ENCODE results near the gene ATP8A2. TPM values are rescaled to one million over a fixed set of nuclear protein-coding genes. Genes with fewer than 3 reads are reported as not detected.

ATP8A2 gene
- total RNA-seq, 4 donors from 2014 or later = 0.20 to 1.1 (median 0.59) TPM

DNA sequence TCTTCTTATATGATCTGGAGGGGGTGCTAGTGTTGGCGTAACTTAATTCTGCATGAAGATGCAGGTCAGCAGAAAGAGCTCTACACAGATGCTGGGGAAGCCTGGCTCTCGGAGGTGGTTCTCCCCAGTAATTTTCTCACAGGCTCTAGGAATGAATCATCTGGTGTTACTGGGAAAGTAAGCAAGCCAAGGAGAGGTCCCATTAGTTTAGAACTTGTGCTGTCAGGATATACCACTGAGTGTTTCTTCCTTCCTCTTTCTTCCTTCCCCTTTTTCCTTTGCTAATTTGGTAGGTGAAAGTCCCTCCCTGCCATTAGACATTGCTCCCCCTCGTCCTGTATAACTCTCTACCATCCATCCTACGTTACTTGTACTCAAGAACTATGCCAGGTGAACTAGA lies 68.3 kb downstream of the ATP8A2 start:
- Histone ChIP-seq H3K27me3 (no peaks in the 10 kb centered on the region), H3K4me3 (no peak overlapping the region), H3K27ac (no peak overlapping the region), H3K9me3 (no peaks in the 10 kb centered on the region), H3K36me3 (no peaks in the 10 kb centered on the region), H3K4me1 (no peaks in the 10 kb centered on the region)
- DNase-seq = no peak
- TF ChIP-seq POLR2AphosphoS5 (IDR thresholded peaks at IDR 0.05) = no peak
- TF ChIP-seq POLR2A (IDR thresholded peaks at IDR 0.05) = no peak
- no peak for TF ChIP-seq EP300 (IDR thresholded peaks at IDR 0.05; ENCODE audit: low read depth)
- TF ChIP-seq, protein P1, sequence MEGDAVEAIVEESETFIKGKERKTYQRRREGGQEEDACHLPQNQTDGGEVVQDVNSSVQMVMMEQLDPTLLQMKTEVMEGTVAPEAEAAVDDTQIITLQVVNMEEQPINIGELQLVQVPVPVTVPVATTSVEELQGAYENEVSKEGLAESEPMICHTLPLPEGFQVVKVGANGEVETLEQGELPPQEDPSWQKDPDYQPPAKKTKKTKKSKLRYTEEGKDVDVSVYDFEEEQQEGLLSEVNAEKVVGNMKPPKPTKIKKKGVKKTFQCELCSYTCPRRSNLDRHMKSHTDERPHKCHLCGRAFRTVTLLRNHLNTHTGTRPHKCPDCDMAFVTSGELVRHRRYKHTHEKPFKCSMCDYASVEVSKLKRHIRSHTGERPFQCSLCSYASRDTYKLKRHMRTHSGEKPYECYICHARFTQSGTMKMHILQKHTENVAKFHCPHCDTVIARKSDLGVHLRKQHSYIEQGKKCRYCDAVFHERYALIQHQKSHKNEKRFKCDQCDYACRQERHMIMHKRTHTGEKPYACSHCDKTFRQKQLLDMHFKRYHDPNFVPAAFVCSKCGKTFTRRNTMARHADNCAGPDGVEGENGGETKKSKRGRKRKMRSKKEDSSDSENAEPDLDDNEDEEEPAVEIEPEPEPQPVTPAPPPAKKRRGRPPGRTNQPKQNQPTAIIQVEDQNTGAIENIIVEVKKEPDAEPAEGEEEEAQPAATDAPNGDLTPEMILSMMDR (IDR thresholded peaks at IDR 0.05) = no peak
- in situ Hi-C loops (cut with MboI; ENCODE audit: low pct_ligation_motif_present in 1 of 4, low pct_unique_long_range_greater_than_20kb in 1 of 4, low sequenced_read_pairs in 3 of 4) = no loop called here
- intact Hi-C loops (cut with DNase I; ENCODE audit: low total_unique reads) = no loop called here
- WGBS, 2 donors (ENCODE audit: low coverage in 1 of 2) = 44 to 65% methylated on average over 1 to 4 of the region's 4 CpGs

DNA sequence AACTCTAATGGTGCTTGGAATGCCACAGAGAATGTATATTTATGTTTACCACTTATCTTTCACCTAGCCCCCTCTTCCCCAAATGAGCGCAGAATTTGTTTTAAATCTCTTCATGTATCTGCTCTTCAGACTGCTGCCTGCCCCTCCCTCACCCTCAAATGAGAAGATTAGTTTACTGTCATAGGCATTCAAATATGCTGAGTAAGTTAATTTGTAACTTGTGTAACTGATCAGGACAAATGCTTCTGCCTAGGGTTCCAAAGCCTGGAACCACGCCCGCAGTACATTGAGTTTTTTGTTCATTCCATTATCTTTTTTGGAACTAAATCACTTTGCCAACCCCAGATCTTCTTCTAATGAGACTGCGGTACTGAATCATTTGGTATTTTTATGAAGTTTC lies 74.5 kb downstream of the ATP8A2 start:
- Histone ChIP-seq H3K27ac (no peak overlapping the region), H3K4me1 (no peaks in the 10 kb centered on the region), H3K4me3 (no peak overlapping the region), H3K27me3 (no peaks in the 10 kb centered on the region), H3K36me3 (no peaks in the 10 kb centered on the region), H3K9me3 (no peaks in the 10 kb centered on the region)
- intact Hi-C loops (cut with DNase I; ENCODE audit: low total_unique reads) (no loop called here), in situ Hi-C loops (cut with MboI; ENCODE audit: low pct_ligation_motif_present in 1 of 4, low pct_unique_long_range_greater_than_20kb in 1 of 4, low sequenced_read_pairs in 3 of 4) (no loop called here)
- no peak for DNase-seq
- no peak for TF ChIP-seq POLR2A (IDR thresholded peaks at IDR 0.05)
- TF ChIP-seq, protein P1 (IDR thresholded peaks at IDR 0.05) = no peak
- no peak for TF ChIP-seq POLR2AphosphoS5 (IDR thresholded peaks at IDR 0.05)
- no peak for TF ChIP-seq EP300 (IDR thresholded peaks at IDR 0.05; ENCODE audit: low read depth)
- 62 to 81% methylated on average over 3 to 4 of the region's 4 CpGs for WGBS, 2 donors (ENCODE audit: low coverage in 1 of 2)

DNA sequence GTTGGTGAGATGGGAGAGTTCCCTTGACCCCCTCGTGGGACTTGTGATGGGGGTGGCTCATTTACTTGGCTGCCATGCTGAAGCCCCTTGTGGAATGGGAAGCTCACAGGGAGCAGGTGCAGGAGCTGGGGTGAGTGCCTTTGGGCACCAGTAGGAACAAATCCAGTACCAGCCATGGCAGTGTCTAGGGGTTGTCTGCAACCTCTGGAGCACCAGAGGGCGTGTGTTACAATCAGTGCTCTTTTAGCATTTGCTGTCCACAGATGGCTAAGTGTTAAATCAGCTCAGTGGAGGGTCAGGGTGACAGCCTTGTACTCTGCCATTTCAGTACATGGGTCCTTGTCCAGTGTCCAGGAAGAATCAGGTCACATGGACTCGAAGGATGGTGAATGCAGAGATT lies 75.6 kb downstream of the ATP8A2 start:
- in situ Hi-C loops (cut with MboI; ENCODE audit: low pct_ligation_motif_present in 1 of 4, low pct_unique_long_range_greater_than_20kb in 1 of 4, low sequenced_read_pairs in 3 of 4) (no loop called here), intact Hi-C loops (cut with DNase I; ENCODE audit: low total_unique reads) (no loop called here)
- Histone ChIP-seq H3K27me3 (no peaks in the 10 kb centered on the region), H3K36me3 (no peaks in the 10 kb centered on the region), H3K4me1 (no peaks in the 10 kb centered on the region), H3K9me3 (no peaks in the 10 kb centered on the region), H3K27ac (no peak overlapping the region), H3K4me3 (no peak overlapping the region)
- DNase-seq = no peak
- 60 to 68% methylated on average over 1 to 3 of the region's 3 CpGs for WGBS, 2 donors (ENCODE audit: low coverage in 1 of 2)
- TF ChIP-seq, protein P1 (IDR thresholded peaks at IDR 0.05) = no peak
- no peak for TF ChIP-seq POLR2A (IDR thresholded peaks at IDR 0.05)
- TF ChIP-seq POLR2AphosphoS5 (IDR thresholded peaks at IDR 0.05) = no peak
- no peak for TF ChIP-seq EP300 (IDR thresholded peaks at IDR 0.05; ENCODE audit: low read depth)

DNA sequence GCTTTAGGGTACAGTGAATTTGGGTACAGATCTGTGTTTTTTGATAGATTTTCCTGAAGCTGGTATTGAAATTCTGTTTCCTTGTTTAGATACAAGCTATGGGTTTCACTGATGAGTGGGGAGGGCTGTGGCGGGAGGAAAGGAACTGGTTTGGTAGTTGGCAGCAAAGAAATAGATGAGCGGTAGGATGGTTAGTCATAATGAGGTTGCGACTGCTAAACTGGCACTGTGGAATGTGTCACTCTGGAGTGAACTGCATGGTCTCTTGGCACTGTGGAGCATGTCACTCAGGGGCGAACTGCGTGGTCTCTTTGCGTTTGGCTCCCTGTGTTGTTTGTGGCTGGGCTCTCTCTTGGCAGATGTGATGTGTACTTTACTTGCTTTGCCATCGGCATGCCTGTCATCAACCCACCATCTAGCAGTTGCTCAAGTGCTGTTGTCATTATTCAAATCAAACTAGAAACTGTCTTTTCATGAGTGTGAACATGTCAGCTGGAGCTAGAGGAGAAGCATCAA lies 82.1 kb downstream of the ATP8A2 start:
- Histone ChIP-seq H3K36me3 (no peaks in the 10 kb centered on the region), H3K4me3 (no peak overlapping the region), H3K27ac (no peak overlapping the region), H3K27me3 (no peaks in the 10 kb centered on the region), H3K9me3 (no peaks in the 10 kb centered on the region), H3K4me1 (no peaks in the 10 kb centered on the region)
- 80 to 95% methylated on average over 1 to 7 of the region's 7 CpGs for WGBS, 2 donors (ENCODE audit: low coverage in 1 of 2)
- intact Hi-C loops (cut with DNase I; ENCODE audit: low total_unique reads) = no loop called here
- no peak for DNase-seq
- in situ Hi-C loops (cut with MboI; ENCODE audit: low pct_ligation_motif_present in 1 of 4, low pct_unique_long_range_greater_than_20kb in 1 of 4, low sequenced_read_pairs in 3 of 4) = no loop called here
- TF ChIP-seq, protein P1 (IDR thresholded peaks at IDR 0.05) = no peak
- TF ChIP-seq POLR2A (IDR thresholded peaks at IDR 0.05) (no peak), POLR2AphosphoS5 (IDR thresholded peaks at IDR 0.05) (no peak), EP300 (IDR thresholded peaks at IDR 0.05; ENCODE audit: low read depth) (no peak)

Data from transverse colon (tissue), 4 donors.